K562 (cell line): ENCODE results near the gene KAT7. TPM values are rescaled to one million over a fixed set of nuclear protein-coding genes. Genes with fewer than 3 reads are reported as not detected.
A peak's percentile ranks its signal among the peaks of the same experiment; 100 is the strongest.

Source experiments
- ATF6 ChIP-seq: sonication (generic); formaldehyde crosslinking; IDR thresholded peaks from 2 replicates; pipeline ENCODE4 v1.4.0; 2020; ENCODE audit warnings: mild to moderate bottlenecking, missing genetic modification reagents
- CBX5 ChIP-seq: IDR thresholded peaks from 2 replicates; pipeline ENCODE4 v1.6.1; 2014; ENCODE audit warnings: low read depth, borderline replicate concordance
- ELF2 ChIP-seq: fragments of 250-450 bp; sonication (Bioruptor Pico); IDR thresholded peaks from 2 replicates; pipeline ENCODE4 v1.5.0; 2021; ENCODE audit warnings: mild to moderate bottlenecking
- ELK3 ChIP-seq: fragments of 450-650 bp; formaldehyde crosslinking; IDR thresholded peaks from 2 replicates; pipeline ENCODE4 v1.4.0; 2020; ENCODE audit warnings: mild to moderate bottlenecking
- FOXA1 ChIP-seq: fragments of 450-650 bp; IDR thresholded peaks from 2 replicates; pipeline ENCODE4 v1.6.1; 2016; ENCODE audit warnings: mild to moderate bottlenecking, borderline replicate concordance
- GABPB2 ChIP-seq: fragments of 250-450 bp; sonication (Bioruptor Pico); conservative IDR thresholded peaks from 2 replicates; pipeline ENCODE4 v1.5.1; 2021; ENCODE audit warnings: mild to moderate bottlenecking
- KLF1 ChIP-seq: fragments of 450-650 bp; IDR thresholded peaks from 2 replicates; pipeline ENCODE4 v1.6.1; 2016; ENCODE audit warnings: missing genetic modification characterization, missing compliant biosample characterization
- NCOA2 ChIP-seq, 2 experiments: fragments of 450-650 bp; IDR thresholded peaks; 2 replicates each; pipeline ENCODE4 v1.6.1; 2018; ENCODE audit warnings: mild to moderate bottlenecking in 2 of 2, moderate library complexity in 1 of 2; ENCODE audit not compliant: partially characterized antibody in 2 of 2
- NFYB ChIP-seq: IDR thresholded peaks from 2 replicates; pipeline ENCODE4 v1.6.1; 2011; ENCODE audit warnings: mild to moderate bottlenecking, moderate library complexity; ENCODE audit not compliant: insufficient read length; ENCODE audit errors: extremely low read depth
- PRMT5 ChIP-seq: sonication (generic); formaldehyde crosslinking; IDR thresholded peaks from 2 replicates; pipeline ENCODE4 v1.5.0; 2020; ENCODE audit warnings: missing genetic modification reagents
- PTBP1 ChIP-seq: fragments of 200-400 bp; formaldehyde crosslinking; IDR thresholded peaks from 2 replicates; pipeline ENCODE4 v1.6.1; 2017; ENCODE audit warnings: low read depth, low read length
- PTTG1 ChIP-seq: fragments of 450-650 bp; IDR thresholded peaks from 2 replicates; pipeline ENCODE4 v1.6.1; 2016; ENCODE audit warnings: low read depth, mild to moderate bottlenecking, missing genetic modification characterization, missing compliant biosample characterization
- RBM17 ChIP-seq: fragments of 200-400 bp; formaldehyde crosslinking; IDR thresholded peaks from 2 replicates; pipeline ENCODE4 v1.6.1; 2017; ENCODE audit warnings: low read depth, mild to moderate bottlenecking, low read length, borderline replicate concordance
- RERE ChIP-seq: sonication (generic); formaldehyde crosslinking; IDR thresholded peaks from 2 replicates; pipeline ENCODE4 v1.8.0; 2023; ENCODE audit warnings: missing genetic modification reagents, mild to moderate bottlenecking, borderline replicate concordance
- SMARCE1 ChIP-seq: fragments of 450-650 bp; IDR thresholded peaks from 2 replicates; pipeline ENCODE4 v1.7.1; 2016; ENCODE audit warnings: mild to moderate bottlenecking
- TAF1 ChIP-seq: IDR thresholded peaks from 2 replicates; pipeline ENCODE4 v1.6.1; 2011; ENCODE audit warnings: mild to moderate bottlenecking, low read length, moderate library complexity; ENCODE audit not compliant: insufficient read depth, control insufficient read depth, severe bottlenecking; ENCODE audit errors: extremely low read depth
- polyA plus RNA-seq, 8 experiments: library from polyadenylated mRNA; depleted of rRNA in 4 of 8; stranded (reverse) in 5 of 8; unstranded in 3 of 8; fragments of >200 nt; fragmentation: Nextera tagmentation in 2 of 8; fragmentation: Illumina TruSeq in 1 of 8; extraction: Ambion mirVana in 2 of 8; extraction: Trizol in 1 of 8; gene quantifications; 2 replicates each; pipeline versions ENCODE4 v1.2.1 to v1.2.3, GENCODE V29; 2011 to 2014; ENCODE audit warnings: inconsistent platforms in 1 of 8, missing spikeins in 1 of 8
- total RNA-seq, 7 experiments: library from RNA; depleted of rRNA in 6 of 7; stranded (reverse); fragments of >200 nt in 6 of 7; fragmentation: Illumina TruSeq in 2 of 7; extraction: Trizol in 2 of 7; gene quantifications; 2 replicates each; pipeline versions ENCODE4 v1.2.1 to v1.2.3, GENCODE V29; 2011 to 2021; ENCODE audit warnings: low replicate concordance in 1 of 7

Gene KAT7
- total and polyA plus RNA-seq, 9 of the 15 experiments (the other 6 are each of a cell fraction or from before 2014, with no cell fraction given): 10.8 to 57.3 (median 34.8) TPM

DNA sequence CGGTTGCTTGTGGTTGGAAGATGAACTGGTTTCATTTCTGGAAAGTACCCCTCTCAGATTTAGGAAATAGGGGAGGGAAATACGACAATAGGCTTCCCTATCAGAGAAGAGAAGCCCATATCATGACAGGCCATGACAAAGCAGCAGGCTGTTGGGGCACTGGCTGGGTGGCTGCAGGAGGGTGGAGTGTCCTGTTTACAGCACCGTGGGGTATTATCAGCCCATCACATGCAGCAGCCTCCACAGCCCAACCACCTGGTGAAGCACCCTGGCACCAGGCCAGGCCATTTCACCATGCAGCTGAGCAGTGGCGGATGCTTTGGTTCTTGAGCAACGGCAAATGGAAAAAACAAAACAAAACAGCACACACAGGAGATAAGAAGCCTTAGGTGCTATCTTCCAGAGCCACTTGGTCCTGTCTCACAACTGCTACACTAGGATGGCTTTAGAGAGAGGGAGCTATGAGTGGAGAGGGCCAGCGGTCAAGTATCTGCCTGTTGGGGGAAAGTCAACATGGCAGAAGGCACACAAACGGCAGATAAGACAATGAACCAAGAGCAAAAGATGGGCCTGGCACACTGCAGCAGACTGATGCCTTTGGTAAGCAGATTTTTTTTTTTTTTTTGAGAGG is 48.7 kb upstream of the KAT7 start (continued):
- no peak for TF ChIP-seq ATF6 (CRISPR knock-in tag)
- TF ChIP-seq NFYB: no peak
- 0 out of 2 replicates have a peak, but pooled peaks have one; percentile 14 for TF ChIP-seq CBX5
- TF ChIP-seq GABPB2 (CRISPR knock-in tag): no peak
- peak; percentile 97 for TF ChIP-seq KLF1 (tag)
- peak; percentile 70 for TF ChIP-seq TAF1
- no peak for TF ChIP-seq ELF2 (CRISPR knock-in tag)
- peak; percentile 85; the same call in 1 of the 2 replicates for TF ChIP-seq PTBP1
- TF ChIP-seq NCOA2 (IDR thresholded peaks at IDR 0.05; ENCODE audit: partially characterized antibody in 2 of 2): peak; percentile 94 to 95
- no peak for TF ChIP-seq PRMT5 (CRISPR knock-in tag)
- TF ChIP-seq RBM17: no peak
- peak; percentile 67; the same call in 1 of the 2 replicates for TF ChIP-seq PTTG1
- TF ChIP-seq ELK3 (CRISPR knock-in tag): no peak
- TF ChIP-seq SMARCE1: peak; percentile 99
- TF ChIP-seq FOXA1: no peak
- no peak for TF ChIP-seq RERE
